ENCODE results near the gene MLH1.

MLH1 gene

GRCh38 chr3:36981006-36981405 is 12.3 kb upstream of the MLH1 start:
- no peak for DNase-seq (ENCODE audit: low read depth in 2 of 2)

GRCh38 chr3:36988356-36988755 is 5.0 kb upstream of the MLH1 start:
- no peak for DNase-seq (ENCODE audit: low read depth in 2 of 2)

- DNase-seq (ENCODE audit: low read depth in 2 of 2): no peak
These were observed 4.3 kb upstream of the MLH1 start for GRCh38 chr3:36989005-36989404.

- DNase-seq (ENCODE audit: low read depth in 2 of 2): no peak
These were observed 3.8 kb upstream of the MLH1 start for GRCh38 chr3:36989568-36989967.

GRCh38 chr3:36991147-36991546 is 2.2 kb upstream of the MLH1 start:
- peak in 1 of 2 donors; percentile 23 for DNase-seq (ENCODE audit: low read depth in 2 of 2)

- DNase-seq (ENCODE audit: low read depth in 2 of 2): peak; percentile 7 to 12
These were observed 1.2 kb upstream of the MLH1 start for GRCh38 chr3:36991923-36992805.

GRCh38 chr3:36992806-36993325 is 452 bp upstream of the MLH1 start, which contains the start of gene EPM2AIP1:
Gene EPM2AIP1 (minus strand): TSS chr3:36993131. CDS start chr3:36993077, 54 bp downstream.
- peak; percentile 61 to 96 for DNase-seq (ENCODE audit: low read depth in 2 of 2)

- DNase-seq (ENCODE audit: low read depth in 2 of 2): no peak
These were observed 21.3 kb downstream of the MLH1 start for GRCh38 chr3:37014620-37015019.

- DNase-seq (ENCODE audit: low read depth in 2 of 2): no peak
These were observed 22.3 kb downstream of the MLH1 start for GRCh38 chr3:37015642-37016041.

- no peak for DNase-seq (ENCODE audit: low read depth in 2 of 2)
These were observed 23.6 kb downstream of the MLH1 start for GRCh38 chr3:37016903-37017302.

- no peak for DNase-seq (ENCODE audit: low read depth in 2 of 2)
These were observed 24.4 kb downstream of the MLH1 start for GRCh38 chr3:37017683-37018082.

- DNase-seq (ENCODE audit: low read depth in 2 of 2): no peak
These were observed 30.8 kb downstream of the MLH1 start for GRCh38 chr3:37024092-37024491.

- no peak for DNase-seq (ENCODE audit: low read depth in 2 of 2)
These were observed 31.6 kb downstream of the MLH1 start for GRCh38 chr3:37024820-37025405.

- no peak for DNase-seq (ENCODE audit: low read depth in 2 of 2)
These were observed 32.4 kb downstream of the MLH1 start for GRCh38 chr3:37025561-37026335.

- DNase-seq (ENCODE audit: low read depth in 2 of 2): no peak
These were observed 33.5 kb downstream of the MLH1 start for GRCh38 chr3:37026851-37027250.

GRCh38 chr3:37028329-37028728 is 35.0 kb downstream of the MLH1 start:
- DNase-seq (ENCODE audit: low read depth in 2 of 2): no peak

- DNase-seq (ENCODE audit: low read depth in 2 of 2): no peak
These were observed 35.8 kb downstream of the MLH1 start for GRCh38 chr3:37029111-37029510.

- no peak for DNase-seq (ENCODE audit: low read depth in 2 of 2)
These were observed 36.3 kb downstream of the MLH1 start for GRCh38 chr3:37029516-37030163.

- DNase-seq (ENCODE audit: low read depth in 2 of 2): no peak
These were observed 37.3 kb downstream of the MLH1 start for GRCh38 chr3:37030588-37030987.

GRCh38 chr3:37031096-37031682 is 37.9 kb downstream of the MLH1 start:
- no peak for DNase-seq (ENCODE audit: low read depth in 2 of 2)

- DNase-seq (ENCODE audit: low read depth in 2 of 2): no peak
These were observed 39.6 kb downstream of the MLH1 start for GRCh38 chr3:37032961-37033360.
